CD8-positive, alpha-beta memory T cell (primary cell): ENCODE results near the gene PEX11G. TPM values are rescaled to one million over a fixed set of nuclear protein-coding genes. Genes with fewer than 3 reads are reported as not detected.

Experiments used
- CTCF ChIA-PET: fragments of 350-600 bp; sonication (Branson Sonifier 250); formaldehyde crosslinking; loops from one replicate; lab custom pipeline; 2021; ENCODE audit warnings: antibody characterized with exemption; lab: Charles Lee
- POLR2A ChIA-PET: fragments of 350-600 bp; sonication (Branson Sonifier 250); formaldehyde crosslinking; loops from one replicate; lab custom pipeline; 2021; ENCODE audit warnings: antibody characterized with exemption; lab: Charles Lee
- DNase-seq, 5 donors: peaks; one replicate each; pipeline versions ENCODE4 v3.0.0 to v3.0.0-alpha.2; 2020 to 2022; ENCODE audit warnings: mixed read lengths in 1 of 5
- H3K27ac ChIP-seq: one replicate; pipeline ENCODE4 v1.7.0; 2013; ENCODE audit warnings: low read depth, mild to moderate bottlenecking, low read length, moderate library complexity
- H3K27me3 ChIP-seq: 2 replicates; pipeline ENCODE4 v1.7.0; 2013; ENCODE audit warnings: low read length, mild to moderate bottlenecking; ENCODE audit not compliant: insufficient read depth, poor library complexity, severe bottlenecking
- H3K36me3 ChIP-seq: 2 replicates; pipeline ENCODE4 v1.7.0; 2013; ENCODE audit warnings: mild to moderate bottlenecking, low read length, moderate library complexity; ENCODE audit not compliant: insufficient read depth
- H3K4me1 ChIP-seq: 2 replicates; pipeline ENCODE4 v1.7.0; 2013; ENCODE audit warnings: mild to moderate bottlenecking, low read length, moderate library complexity; ENCODE audit not compliant: insufficient read depth
- H3K4me3 ChIP-seq: 2 replicates; pipeline ENCODE4 v1.7.0; 2013; ENCODE audit warnings: mild to moderate bottlenecking, low read length
- H3K9me3 ChIP-seq: 2 replicates; pipeline ENCODE4 v1.7.0; 2013; ENCODE audit warnings: mild to moderate bottlenecking, low read length
- H3K27ac Mint-ChIP-seq, 8 donors: one replicate each; pipeline ENCODE4 v1.8.0; 2020 to 2021; ENCODE audit warnings: mixed read lengths in 8 of 8, mild to moderate bottlenecking in 6 of 8, inconsistent platforms in 3 of 8, moderate library complexity in 3 of 8
- H3K27me3 Mint-ChIP-seq, 2 donors: one replicate each; pipeline ENCODE4 v1.8.0; 2020 to 2021; ENCODE audit warnings: mixed read lengths in 2 of 2, mild to moderate bottlenecking in 1 of 2, moderate library complexity in 1 of 2
- H3K36me3 Mint-ChIP-seq, 3 donors: one replicate each; pipeline ENCODE4 v1.8.0; 2020 to 2021; ENCODE audit warnings: mixed read lengths in 3 of 3, inconsistent platforms in 1 of 3, mild to moderate bottlenecking in 1 of 3
- H3K4me1 Mint-ChIP-seq, 3 donors: one replicate each; pipeline ENCODE4 v1.8.0; 2020 to 2021; ENCODE audit warnings: mixed read lengths in 3 of 3, inconsistent platforms in 1 of 3, mild to moderate bottlenecking in 1 of 3
- H3K4me3 Mint-ChIP-seq, 7 donors: one replicate each; pipeline ENCODE4 v1.8.0; 2020 to 2021; ENCODE audit warnings: mixed read lengths in 7 of 7, mild to moderate bottlenecking in 6 of 7, moderate library complexity in 4 of 7, inconsistent platforms in 2 of 7
- H3K9me3 Mint-ChIP-seq, 5 donors: one replicate each; pipeline ENCODE4 v1.8.0; 2020 to 2022; ENCODE audit warnings: mixed read lengths in 5 of 5, mild to moderate bottlenecking in 3 of 5, moderate library complexity in 2 of 5, inconsistent platforms in 1 of 5
- polyA plus RNA-seq: library from polyadenylated mRNA; unstranded; fragments of 300-500 nt; fragmentation: Illumina TruSeq; gene quantifications from one replicate; pipeline ENCODE4 v1.2.3, GENCODE V29; 2021
- total RNA-seq, 2 experiments: library from RNA; stranded (reverse); gene quantifications; one replicate each; pipeline ENCODE4 v1.2.3, GENCODE V29; 2021

The PEX11G gene
- total and polyA plus RNA-seq, 3 experiments from 2014 or later, result 0.94 to 1.7 (median 0.95) TPM

DNA sequence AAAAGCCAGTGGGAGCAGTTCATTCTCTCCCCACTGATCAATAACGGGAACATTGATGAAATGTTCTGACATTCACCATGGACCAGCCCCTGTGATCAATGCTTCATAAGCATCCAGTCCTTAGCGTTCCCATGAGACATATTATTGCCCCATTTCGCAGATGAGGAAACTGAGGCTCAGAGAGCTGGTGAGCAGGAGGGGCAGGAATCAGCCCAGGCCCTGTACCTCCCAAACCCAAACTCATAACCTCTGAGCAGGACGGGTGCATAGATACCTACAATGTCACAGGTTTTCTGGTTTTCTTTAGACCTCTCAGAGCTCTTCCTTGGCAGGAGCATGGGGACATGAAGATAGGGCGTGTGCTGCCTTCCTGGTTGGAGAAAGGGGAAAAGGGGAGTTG, 35.7 kb upstream of the PEX11G start:
- Histone ChIP-seq H3K27me3 (no peaks in the 10 kb centered on the region), H3K4me1 (peaks cover 17% of the 10 kb centered on the region), H3K36me3 (no peaks in the 10 kb centered on the region), H3K4me3 (no peak overlapping the region), H3K27ac (no peak overlapping the region), H3K9me3 (no peaks in the 10 kb centered on the region)
- Mint-ChIP-seq H3K4me3 (peak overlapping the region in 3 of 7 donors; percentile 28 to 64 (median 44)), H3K36me3 (peaks cover 0 to 27% (median 0%) of the 10 kb centered on the region in 3 donors), H3K27me3 (peaks cover 0 to 2% of the 10 kb centered on the region in 2 donors), H3K9me3 (no peaks in the 10 kb centered on the region), H3K27ac (peak overlapping the region in 1 of 8 donors; percentile 88), H3K4me1 (peaks cover 12 to 17% (median 14%) of the 10 kb centered on the region in 3 donors)
- no peak for DNase-seq
- CTCF ChIA-PET, result interaction anchor here (4.5 kb wide), 1 partner anchor 9 kb away, joined by 35 read pairs; the partner anchor contains the start of gene PNPLA6
- POLR2A ChIA-PET, result interaction anchor here (0.5 kb wide), 1 partner anchor 18 kb away, joined by 9 read pairs; no protein-coding TSS in a partner anchor

DNA sequence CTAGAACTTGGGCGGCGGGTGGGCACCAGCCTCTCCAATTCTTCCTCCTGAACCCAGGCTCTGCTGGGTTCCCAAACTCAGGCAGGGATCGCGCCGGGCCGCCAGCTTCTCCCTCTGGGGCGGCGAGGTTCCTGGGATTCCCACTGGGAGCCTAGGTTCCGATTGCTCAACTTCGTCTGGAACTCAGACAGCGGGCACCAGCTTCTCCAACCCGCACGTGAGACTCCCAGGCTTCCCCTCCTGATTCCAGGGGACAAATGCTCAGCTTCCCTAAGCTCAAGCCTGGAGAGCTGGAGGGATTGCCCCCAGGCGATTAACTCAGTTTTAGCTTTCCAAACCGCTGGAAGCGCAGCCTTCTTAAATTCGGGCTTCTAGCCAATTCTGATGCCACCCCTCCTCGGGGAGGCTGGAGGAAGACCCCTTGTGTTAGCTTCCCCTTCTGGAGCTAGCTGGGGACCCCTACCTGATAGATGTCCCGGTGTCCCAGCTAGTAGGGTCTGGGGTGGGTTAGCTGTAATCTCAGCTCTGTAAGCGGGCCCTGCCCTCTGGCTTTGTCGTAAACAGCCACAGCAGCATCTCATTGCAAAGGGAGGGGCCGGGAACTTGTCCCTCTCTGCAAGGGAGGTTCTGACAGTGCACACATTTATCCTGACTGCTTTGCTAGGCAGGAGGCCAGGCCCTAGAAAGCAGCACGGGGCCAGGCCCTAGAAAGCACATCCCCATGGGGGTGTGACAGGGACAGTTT, 34.3 kb upstream of the PEX11G start:
- ChIA-PET CTCF (interaction anchor here (0.7 to 4.5 kb wide), 6 partner anchors 10 to 421 kb away, joined by 3 to 35 read pairs (median 4); partner anchors contain the start of genes PNPLA6, TIMM44 and TRAPPC5), POLR2A (interaction anchor here (0.5 to 2.3 kb wide), 4 partner anchors 12 to 796 kb away, joined by 3 to 20 read pairs (median 4); partner anchors contain the start of genes PET100, PEX11G, PNPLA6 and XAB2)
- no peaks in the 10 kb centered on the region for H3K36me3 ChIP-seq
- Mint-ChIP-seq H3K36me3 (peaks cover 0 to 17% (median 0%) of the 10 kb centered on the region in 3 donors), H3K4me1 (peaks cover 13 to 17% (median 14%) of the 10 kb centered on the region in 3 donors), H3K27ac (peak overlapping the region in 4 of 8 donors; percentile 22 to 88 (median 58)), H3K27me3 (peaks cover 0 to 6% of the 10 kb centered on the region in 2 donors), H3K9me3 (no peaks in the 10 kb centered on the region), H3K4me3 (peak overlapping the region; percentile 50 to 86 (median 70))
- peak overlapping the region; percentile 33 for H3K4me3 ChIP-seq
- H3K4me1 ChIP-seq, result peaks cover 17% of the 10 kb centered on the region
- H3K27ac ChIP-seq, result no peak overlapping the region
- H3K27me3 ChIP-seq, result no peaks in the 10 kb centered on the region
- H3K9me3 ChIP-seq, result no peaks in the 10 kb centered on the region
- no peak for DNase-seq

DNA sequence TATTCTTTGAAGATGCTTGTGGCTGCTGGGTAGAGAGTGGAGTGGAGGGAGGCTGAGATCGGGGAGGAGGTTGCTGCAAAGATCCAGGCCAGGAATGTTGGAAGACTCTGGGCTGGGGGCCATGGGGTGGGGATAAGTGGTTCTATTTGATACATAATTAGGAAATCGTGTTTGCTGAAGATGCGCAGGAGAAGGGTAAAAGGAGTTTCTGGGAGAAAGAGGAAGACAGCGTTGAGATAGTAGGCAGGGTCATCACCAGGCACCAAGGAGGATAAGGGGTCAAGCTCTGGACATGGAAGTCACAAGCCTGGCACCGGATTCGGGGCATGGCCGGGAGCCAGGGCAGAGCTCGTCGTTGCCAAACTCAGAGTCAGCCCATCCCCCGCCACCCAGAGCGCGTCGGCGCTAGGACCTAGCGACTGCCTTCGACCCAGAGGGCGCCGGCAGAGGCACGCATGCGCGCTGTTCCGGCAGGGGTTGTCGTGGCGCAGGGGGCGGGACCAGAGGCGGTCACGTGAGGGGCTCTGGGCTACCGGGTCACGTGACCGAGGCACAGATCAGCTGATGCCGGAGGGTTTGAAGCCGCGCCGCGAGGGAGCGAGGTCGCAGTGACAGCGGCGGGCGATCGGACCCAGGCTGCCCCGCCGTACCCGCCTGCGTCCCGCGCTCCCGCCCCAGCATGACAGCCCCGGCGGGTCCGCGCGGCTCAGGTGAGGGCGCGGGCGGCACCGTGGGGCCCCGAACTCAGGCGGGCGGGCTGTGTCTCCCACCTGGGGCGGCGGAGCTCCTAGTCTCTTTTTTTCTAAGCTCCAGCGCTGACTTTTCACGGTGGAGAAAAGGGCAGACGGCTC, 33.5 kb upstream of the PEX11G start, which contains the start of gene MCOLN1:
TSS of gene MCOLN1 (plus strand) at position 553 of the 851 bp plus-strand sequence. CDS start at position 680, 127 bp downstream.
- peaks cover 16 to 18% (median 17%) of the 10 kb centered on the region in 3 donors for H3K4me1 Mint-ChIP-seq

DNA sequence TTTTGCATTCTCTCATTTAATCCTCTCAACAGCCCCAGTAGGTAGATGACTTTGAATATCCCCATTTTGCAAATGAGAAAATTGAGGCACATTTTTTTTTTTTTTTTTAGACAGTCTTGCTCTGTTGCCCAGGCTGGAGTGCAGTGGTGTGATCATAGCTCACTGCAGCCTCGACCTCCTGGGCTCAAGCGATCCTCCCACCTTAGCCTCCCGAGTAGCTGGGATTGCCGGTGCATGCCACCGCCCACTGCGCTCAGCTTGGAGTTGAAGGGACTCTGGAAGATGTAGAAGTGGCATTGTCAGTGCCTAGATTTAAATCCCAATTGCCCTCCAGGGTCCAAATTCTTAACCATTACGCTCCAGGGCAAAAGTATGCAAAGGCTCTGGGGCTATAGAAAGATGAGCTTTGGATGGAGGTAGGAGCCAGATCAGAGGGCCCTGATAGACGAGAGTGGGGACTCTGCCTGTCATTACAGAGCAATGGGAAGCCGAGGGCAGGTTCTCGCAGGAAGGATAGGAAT, 32.8 kb upstream of the PEX11G start:
- H3K4me3 ChIP-seq, result peak overlapping the region; percentile 33
- no peak overlapping the region for H3K27ac ChIP-seq
- peaks cover 19% of the 10 kb centered on the region for H3K4me1 ChIP-seq
- ChIA-PET POLR2A (interaction anchor here (0.6 to 2.3 kb wide), 3 partner anchors 13 to 506 kb away, joined by 3 to 20 read pairs (median 6); partner anchors contain the start of genes PET100, PNPLA6 and XAB2), CTCF (interaction anchor here (1.4 to 4.5 kb wide), 3 partner anchors 10 to 172 kb away, joined by 3 to 35 read pairs (median 5); partner anchors contain the start of gene PNPLA6)
- Mint-ChIP-seq H3K36me3 (peaks cover 0 to 11% (median 0%) of the 10 kb centered on the region in 3 donors), H3K27me3 (peaks cover 3 to 10% of the 10 kb centered on the region in 2 donors), H3K4me3 (peak overlapping the region; percentile 74 to 91 (median 83)), H3K4me1 (peaks cover 22 to 25% (median 23%) of the 10 kb centered on the region in 3 donors), H3K27ac (peak overlapping the region in 6 of 8 donors; percentile 81 to 89 (median 87)), H3K9me3 (no peaks in the 10 kb centered on the region)
- no peaks in the 10 kb centered on the region for H3K36me3 ChIP-seq
- no peaks in the 10 kb centered on the region for H3K9me3 ChIP-seq
- no peak for DNase-seq
- H3K27me3 ChIP-seq, result no peaks in the 10 kb centered on the region

More for the DNA sequence above, 33.5 kb upstream of the PEX11G start, which contains the start of gene MCOLN1:
- H3K27ac ChIP-seq, result no peak within 1 kb of the TSS
- peak within 1 kb of the TSS; percentile 74 to 91 (median 83) for H3K4me3 Mint-ChIP-seq
- peak within 1 kb of the TSS; percentile 54 to 89 (median 86) for H3K27ac Mint-ChIP-seq
- peaks cover 0 to 16% (median 0%) of the 10 kb centered on the region in 3 donors for H3K36me3 Mint-ChIP-seq
- POLR2A ChIA-PET, result interaction anchor here (0.5 to 2.3 kb wide), 4 partner anchors 13 to 797 kb away, joined by 3 to 20 read pairs (median 4); partner anchors contain the start of genes PET100, PEX11G, PNPLA6 and XAB2
- H3K9me3 ChIP-seq, result no peaks in the 10 kb centered on the region
- peaks cover 3 to 10% of the 10 kb centered on the region in 2 donors for H3K27me3 Mint-ChIP-seq
- no peaks in the 10 kb centered on the region for H3K9me3 Mint-ChIP-seq
- peaks cover 17% of the 10 kb centered on the region for H3K4me1 ChIP-seq
- peak within 1 kb of the TSS; percentile 33 for H3K4me3 ChIP-seq
- no peaks in the 10 kb centered on the region for H3K27me3 ChIP-seq
- peak; percentile 98 to 100 (median 99) for DNase-seq
- H3K36me3 ChIP-seq, result no peaks in the 10 kb centered on the region
- CTCF ChIA-PET, result interaction anchor here (1.0 to 4.5 kb wide), 5 partner anchors 11 to 422 kb away, joined by 3 to 35 read pairs (median 4); partner anchors contain the start of genes PNPLA6 and TIMM44

DNA sequence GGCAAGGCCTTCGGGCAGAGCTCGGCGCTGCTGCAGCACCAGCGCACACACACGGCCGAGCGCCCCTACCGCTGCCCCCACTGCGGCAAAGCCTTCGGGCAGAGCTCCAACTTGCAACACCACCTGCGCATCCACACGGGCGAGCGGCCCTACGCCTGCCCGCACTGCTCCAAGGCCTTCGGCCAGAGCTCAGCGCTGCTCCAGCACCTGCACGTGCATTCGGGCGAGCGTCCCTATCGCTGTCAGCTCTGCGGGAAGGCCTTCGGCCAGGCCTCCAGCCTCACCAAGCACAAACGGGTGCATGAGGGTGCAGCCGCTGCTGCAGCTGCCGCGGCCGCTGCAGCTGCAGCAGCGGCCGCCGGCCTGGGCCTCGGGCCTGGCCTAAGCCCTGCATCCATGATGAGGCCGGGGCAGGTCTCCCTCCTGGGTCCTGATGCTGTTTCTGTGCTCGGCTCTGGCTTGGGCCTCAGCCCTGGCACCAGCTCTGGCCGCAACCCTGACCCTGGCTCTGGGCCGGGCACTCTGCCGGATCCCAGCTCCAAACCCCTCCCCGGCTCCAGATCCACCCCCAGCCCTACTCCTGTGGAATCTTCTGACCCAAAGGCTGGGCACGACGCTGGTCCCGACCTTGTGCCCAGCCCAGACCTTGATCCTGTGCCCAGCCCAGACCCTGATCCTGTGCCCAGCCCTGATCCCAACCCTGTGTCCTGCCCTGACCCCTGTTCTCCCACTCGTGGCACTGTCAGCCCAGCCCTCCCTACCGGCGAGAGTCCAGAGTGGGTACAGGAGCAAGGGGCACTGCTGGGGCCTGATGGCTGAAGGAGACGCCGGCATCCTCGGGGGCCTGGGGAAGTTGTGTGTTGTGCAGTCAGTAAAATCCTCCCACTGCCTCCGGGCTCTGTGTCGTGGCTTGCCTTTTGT, 31.6 kb upstream of the PEX11G start:
- Histone ChIP-seq H3K9me3 (no peaks in the 10 kb centered on the region), H3K36me3 (no peaks in the 10 kb centered on the region), H3K27ac (no peak overlapping the region), H3K4me1 (peaks cover 22% of the 10 kb centered on the region), H3K27me3 (no peaks in the 10 kb centered on the region), H3K4me3 (no peak overlapping the region)
- POLR2A ChIA-PET, result interaction anchor here (0.6 kb wide), 1 partner anchor 507 kb away, joined by 6 read pairs; no protein-coding TSS in a partner anchor
- no peak for DNase-seq
- Mint-ChIP-seq H3K27me3 (peaks cover 8 to 13% of the 10 kb centered on the region in 2 donors), H3K4me3 (peak overlapping the region in 1 of 7 donors; percentile 46), H3K4me1 (peaks cover 26 to 30% (median 29%) of the 10 kb centered on the region in 3 donors), H3K27ac (no peak overlapping the region), H3K36me3 (peaks cover 0 to 2% (median 0%) of the 10 kb centered on the region in 3 donors), H3K9me3 (peaks cover 0 to 1% (median 0%) of the 10 kb centered on the region in 5 donors)
- CTCF ChIA-PET, result interaction anchor here (0.6 to 4.5 kb wide), 2 partner anchors 13 to 15 kb away, joined by 3 to 35 read pairs; partner anchors contain the start of gene PNPLA6

DNA sequence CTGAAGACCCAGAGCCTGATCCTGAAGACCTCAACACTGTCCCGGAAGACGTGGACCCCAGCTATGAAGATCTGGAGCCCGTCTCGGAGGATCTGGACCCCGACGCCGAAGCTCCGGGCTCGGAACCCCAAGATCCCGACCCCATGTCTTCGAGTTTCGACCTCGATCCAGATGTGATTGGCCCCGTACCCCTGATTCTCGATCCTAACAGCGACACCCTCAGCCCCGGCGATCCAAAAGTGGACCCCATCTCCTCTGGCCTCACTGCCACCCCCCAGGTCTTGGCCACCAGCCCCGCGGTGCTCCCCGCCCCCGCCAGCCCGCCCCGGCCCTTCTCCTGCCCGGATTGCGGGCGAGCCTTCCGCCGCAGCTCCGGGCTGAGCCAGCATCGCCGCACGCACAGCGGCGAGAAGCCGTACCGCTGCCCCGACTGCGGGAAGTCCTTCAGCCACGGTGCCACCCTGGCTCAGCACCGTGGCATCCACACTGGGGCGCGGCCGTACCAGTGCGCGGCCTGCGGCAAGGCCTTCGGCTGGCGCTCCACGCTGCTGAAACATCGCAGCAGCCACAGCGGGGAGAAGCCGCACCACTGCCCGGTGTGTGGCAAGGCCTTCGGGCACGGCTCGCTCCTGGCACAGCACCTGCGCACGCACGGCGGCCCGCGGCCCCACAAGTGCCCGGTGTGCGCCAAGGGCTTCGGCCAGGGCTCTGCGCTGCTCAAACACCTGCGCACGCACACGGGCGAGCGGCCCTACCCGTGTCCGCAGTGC, 30.7 kb upstream of the PEX11G start:
- peaks cover 22% of the 10 kb centered on the region for H3K4me1 ChIP-seq
- no peaks in the 10 kb centered on the region for H3K36me3 ChIP-seq
- Mint-ChIP-seq H3K27me3 (peaks cover 13 to 16% of the 10 kb centered on the region in 2 donors), H3K36me3 (peaks cover 0 to 2% (median 0%) of the 10 kb centered on the region in 3 donors), H3K27ac (peak overlapping the region in 1 of 8 donors; percentile 52), H3K4me1 (peaks cover 27 to 32% (median 30%) of the 10 kb centered on the region in 3 donors), H3K9me3 (peaks cover 0 to 1% (median 0%) of the 10 kb centered on the region in 5 donors), H3K4me3 (peak overlapping the region in 3 of 7 donors; percentile 36 to 73 (median 53))
- ChIA-PET POLR2A (no interaction called here), CTCF (interaction anchor here (0.6 kb wide), 1 partner anchor 14 kb away, joined by 3 read pairs; no protein-coding TSS in a partner anchor)
- no peak for DNase-seq
- no peaks in the 10 kb centered on the region for H3K27me3 ChIP-seq
- H3K9me3 ChIP-seq, result no peaks in the 10 kb centered on the region
- H3K27ac ChIP-seq, result no peak overlapping the region
- no peak overlapping the region for H3K4me3 ChIP-seq
